HL-60/S4 treated with phorbol 12-myristate 13-acetate at 8.2 ng/mL for 4 days and 3 days (cell line): ENCODE results near the gene RPL10.

Experiments
- in situ Hi-C: fragments of 300-500 bp; cut with MboI; formaldehyde crosslinking; loops from 2 replicates; pipeline ENCODE4 v1.15.0; 2022; ENCODE audit warnings: low sequenced_read_pairs

The RPL10 gene

GRCh38 chrX:154443992-154444754, 46.0 kb downstream of the RPL10 start, which contains the start of gene FAM50A:
FAM50A (plus strand) TSS chrX:154444141; CDS start chrX:154444236, 95 bp downstream.
- in situ Hi-C loops: no loop called here

- in situ Hi-C loops: no loop called here
Observed at GRCh38 chrX:154444755-154445246, 46.6 kb downstream of the RPL10 start.

GRCh38 chrX:154445776-154446175, 47.6 kb downstream of the RPL10 start:
- in situ Hi-C loops: no loop called here

DNA sequence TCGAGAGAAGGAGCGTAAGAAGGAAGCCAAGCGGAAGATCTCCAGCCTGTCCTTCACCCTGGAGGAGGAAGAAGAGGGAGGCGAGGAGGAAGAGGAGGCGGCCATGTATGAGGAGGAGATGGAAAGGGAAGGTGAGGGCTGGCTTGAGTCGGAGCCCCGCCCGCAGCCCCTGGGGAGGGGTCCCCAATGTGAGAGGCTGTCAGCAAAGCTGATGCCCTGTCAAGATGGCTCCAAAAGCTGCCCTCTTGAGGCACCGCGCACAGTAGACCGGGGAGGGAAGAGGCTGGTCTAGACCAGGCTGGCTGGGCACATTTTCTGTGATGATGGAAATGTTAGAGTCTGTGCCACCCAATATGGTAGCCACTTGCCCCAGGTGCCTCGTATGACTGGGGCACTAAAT, 48.3 kb downstream of the RPL10 start:
- in situ Hi-C loops: no loop called here

DNA sequence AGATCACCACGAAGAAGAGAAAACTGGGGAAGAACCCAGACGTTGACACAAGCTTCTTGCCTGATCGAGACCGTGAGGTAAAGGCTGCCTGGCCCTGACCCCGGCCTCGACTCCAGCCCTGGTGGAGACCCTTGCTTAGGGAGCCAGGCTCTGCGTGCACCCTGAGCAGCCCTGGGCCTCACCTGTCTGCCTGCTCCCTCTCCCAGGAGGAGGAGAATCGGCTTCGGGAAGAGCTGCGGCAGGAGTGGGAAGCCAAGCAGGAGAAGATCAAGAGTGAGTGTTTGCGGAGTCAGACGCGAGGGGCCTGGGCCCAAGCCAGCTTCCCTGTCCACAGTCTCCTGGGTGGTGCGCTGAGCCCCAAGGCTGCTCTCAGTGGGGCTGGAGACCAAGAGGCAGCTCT, 50.3 kb downstream of the RPL10 start:
- in situ Hi-C loops: no loop called here

- in situ Hi-C loops: no loop called here
Observed at GRCh38 chrX:154449618-154450017, 51.4 kb downstream of the RPL10 start.

DNA sequence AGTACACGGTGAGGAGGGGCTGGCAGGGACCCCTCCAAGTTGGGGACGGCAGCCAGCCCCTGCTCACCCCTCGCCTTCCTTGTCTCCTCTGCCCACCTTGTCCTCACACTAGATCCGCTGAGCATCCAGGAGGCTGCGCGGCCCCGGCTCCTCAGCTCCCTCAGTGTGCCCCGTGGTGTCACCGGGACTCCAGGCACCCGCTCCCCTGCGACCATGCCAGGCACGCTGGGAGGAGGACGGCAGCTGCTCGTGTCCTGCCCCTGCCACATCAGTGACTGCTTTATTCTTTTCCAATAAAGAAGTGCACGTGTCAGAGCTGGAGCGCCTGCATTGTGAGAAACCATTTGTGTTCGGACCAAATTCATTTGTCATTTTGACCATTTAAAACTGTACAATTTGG, 52.1 kb downstream of the RPL10 start:
- in situ Hi-C loops: no loop called here
